GM19452 (cell line): ENCODE results near the gene TRIO.

Experiments
- ATAC-seq: cut with Tn5 transposase; IDR thresholded peaks from one replicate; pipeline ENCODE4 v1.9.1; 2021; ENCODE audit not compliant: unreplicated experiment

Gene TRIO

GRCh38 chr5:14219800-14220512, 76.8 kb downstream of the TRIO start:
- ATAC-seq, result no peak

- ATAC-seq, result no peak
Measured at GRCh38 chr5:14220642-14221041, 77.5 kb downstream of the TRIO start.

DNA sequence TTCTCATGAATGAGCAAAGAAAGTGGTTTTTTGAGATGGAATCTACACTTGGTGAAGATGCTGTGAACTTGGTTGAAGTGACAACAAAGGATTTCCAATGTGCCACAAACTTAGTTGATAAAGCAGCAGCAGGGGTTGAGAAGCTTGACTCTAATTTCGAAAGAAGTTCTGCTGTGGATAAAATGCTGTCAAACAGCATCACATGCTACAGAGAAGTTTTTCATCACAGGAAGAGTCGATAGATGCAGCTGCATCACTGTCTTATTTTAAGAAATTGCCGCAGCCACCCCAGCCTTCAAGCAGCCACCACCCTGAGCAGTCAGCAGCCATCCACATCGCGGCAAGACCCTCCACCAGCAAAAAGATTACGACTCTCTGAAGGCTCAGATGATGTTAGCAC, 78.6 kb downstream of the TRIO start:
- ATAC-seq, result no peak

DNA sequence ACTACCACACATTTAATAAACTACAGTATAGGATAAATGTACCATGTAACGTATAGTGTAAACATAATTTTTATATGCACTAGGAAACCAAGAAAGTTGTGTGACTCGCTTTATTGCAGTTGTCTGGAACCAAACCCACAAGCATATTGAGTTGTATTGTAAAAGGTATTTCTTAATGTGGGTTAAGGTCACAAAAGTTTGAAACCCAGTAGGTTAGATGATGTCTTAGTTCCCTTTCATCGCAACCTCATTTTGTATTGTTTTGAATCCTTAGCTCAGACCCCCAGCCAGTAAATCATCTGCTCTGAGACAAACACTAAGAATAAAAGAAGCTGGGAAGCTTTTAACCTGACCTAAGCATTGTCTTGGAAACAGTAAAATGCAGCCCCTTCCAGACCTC, 79.1 kb downstream of the TRIO start:
- ATAC-seq, result no peak

- no peak for ATAC-seq
Measured at GRCh38 chr5:14223372-14223771, 80.2 kb downstream of the TRIO start.

DNA sequence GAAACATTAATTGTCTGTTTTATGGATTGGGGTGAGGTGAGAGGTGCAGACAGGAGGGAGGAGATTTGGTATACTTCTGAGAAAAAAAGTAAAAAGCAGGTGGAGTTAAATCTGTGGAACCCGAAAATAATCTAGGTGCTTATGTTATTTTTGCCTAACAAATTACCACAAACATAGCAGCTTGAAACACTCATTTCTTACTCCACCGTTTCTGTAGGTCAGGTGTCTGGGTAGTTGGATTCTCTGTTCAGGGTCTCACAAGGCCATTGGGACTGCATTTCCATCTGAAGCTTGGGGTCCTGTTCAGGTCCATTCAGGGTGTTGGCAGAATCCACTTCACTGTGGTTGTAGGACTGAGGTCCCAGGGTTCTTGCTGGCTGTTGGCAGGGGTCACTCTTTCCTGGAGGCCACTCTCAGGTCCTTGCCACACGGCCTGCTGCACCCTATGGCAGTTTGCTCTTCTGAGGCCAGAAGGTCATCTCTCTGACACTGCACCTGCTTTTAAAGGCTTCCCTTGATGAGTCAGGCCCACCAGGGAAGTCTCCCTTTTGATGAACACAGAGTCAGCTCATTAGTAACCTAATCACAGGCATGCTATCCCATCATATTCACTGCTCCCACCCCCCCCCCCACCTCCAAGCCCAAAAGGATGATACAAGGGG, 82.2 kb downstream of the TRIO start:
- no peak for ATAC-seq

DNA sequence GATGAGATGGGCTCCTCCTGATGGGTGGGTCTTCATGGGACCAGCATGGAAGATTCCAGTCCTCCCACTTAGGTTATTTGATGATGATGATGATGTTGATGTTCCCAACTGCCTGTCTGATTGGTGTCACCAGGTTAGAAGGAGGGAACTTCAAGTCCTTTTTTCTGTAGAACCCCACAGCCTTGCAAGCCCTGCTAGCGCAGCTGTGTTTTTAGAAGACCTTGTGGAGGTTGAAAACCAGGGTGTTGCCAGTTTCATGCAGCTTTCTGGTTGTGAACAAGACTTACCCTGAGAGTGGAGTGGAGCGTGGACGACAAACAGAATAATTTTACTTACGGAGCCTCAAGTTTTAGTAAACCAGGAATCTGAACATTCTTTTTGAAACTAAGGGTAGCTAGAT, 83.0 kb downstream of the TRIO start:
- no peak for ATAC-seq

DNA sequence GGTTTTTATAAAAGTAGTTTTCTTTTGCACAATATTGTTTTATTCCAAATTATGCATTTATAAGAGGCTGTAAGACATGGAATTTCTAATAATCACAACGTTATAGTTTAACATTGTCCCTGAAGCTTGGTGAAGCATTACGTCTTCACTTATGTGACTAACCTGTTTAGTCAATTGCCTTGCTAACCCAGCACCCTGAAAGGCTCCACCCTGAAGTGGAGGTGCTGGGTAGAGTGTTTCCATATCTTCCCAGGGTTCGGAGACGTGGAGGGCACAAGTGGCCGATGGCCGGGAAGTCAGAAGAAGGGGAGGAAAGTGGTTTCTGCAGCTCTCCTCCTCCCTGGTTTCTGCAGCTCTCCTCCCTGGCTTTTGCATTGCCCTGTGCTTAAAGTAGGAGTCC, 83.4 kb downstream of the TRIO start:
- ATAC-seq, result no peak

DNA sequence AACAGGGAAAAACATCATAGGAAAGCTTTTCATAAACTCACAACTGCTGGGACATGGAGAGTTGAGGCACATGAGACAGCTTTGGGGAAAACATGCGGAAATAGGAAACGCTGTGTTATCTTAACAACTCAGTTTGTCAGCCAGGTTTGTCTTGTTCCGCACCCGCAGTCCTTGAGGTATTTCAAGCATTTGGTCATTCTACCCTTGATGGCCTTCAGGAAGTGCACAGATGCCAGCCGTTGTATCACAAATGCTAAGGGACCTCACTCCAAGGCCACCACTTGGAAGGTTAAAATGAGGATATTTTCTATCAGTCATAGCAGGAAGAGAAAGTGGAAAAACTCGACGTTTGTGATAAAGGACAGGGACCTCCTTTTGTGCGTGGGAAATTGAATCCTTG, 83.8 kb downstream of the TRIO start:
- ATAC-seq, result no peak

DNA sequence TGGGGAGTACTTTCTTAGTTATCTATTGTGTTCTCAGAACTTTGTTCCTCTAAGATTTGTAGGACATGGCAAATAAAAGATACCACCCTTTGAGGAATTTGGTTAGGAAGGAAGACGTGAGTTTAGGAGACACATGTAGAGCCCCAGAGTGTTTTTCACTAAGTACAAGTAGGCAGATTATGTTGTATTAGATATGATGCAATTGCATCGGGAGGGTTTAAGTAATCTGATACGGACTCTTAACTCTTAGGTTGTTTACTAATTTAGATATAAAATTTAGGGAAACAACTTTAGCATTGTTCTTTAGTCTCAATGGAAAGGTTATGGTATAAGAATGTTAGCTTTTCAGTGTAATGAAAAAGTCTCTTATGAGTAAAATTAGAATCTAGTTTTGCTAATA, 84.4 kb downstream of the TRIO start:
- no peak for ATAC-seq

DNA sequence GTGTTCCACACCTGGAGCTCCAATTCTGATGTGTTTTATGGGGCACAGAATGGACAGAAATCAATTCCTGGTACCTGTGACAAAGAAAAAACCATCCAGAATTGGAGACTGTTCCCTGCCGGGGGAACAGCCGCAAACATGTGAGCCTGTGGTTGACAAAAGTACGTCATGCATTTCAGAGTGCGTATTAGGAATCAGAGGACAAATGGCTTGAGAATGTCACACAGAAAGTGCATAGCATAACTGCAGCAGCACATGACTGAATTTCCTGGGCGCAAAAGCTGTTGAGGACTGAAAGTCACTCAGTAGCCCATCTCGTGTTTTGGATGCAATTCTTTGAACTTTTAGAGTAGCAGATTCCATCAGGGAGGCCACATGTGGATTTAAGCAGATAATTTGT, 85.1 kb downstream of the TRIO start:
- ATAC-seq, result no peak

DNA sequence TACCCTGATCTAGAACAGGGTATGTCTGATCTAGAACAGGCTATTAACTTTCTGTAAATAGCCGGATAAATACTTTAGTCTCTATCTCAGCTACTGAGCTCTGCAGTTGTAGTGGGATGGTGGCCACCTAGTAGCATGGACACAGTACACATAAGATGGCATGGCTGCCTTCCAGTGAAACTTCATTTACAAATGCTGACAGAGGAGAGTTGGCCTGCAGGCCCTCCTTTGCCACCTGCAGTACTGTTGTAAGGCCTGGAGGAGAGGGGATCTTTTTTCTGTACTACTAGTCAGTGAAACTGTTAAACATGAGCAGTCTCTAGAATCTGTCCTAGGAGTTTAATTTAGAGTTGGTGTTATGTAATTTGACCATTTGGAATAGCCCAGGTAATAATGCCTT, 86.0 kb downstream of the TRIO start:
- no peak for ATAC-seq

- no peak for ATAC-seq
Measured at GRCh38 chr5:14229734-14230133, 86.6 kb downstream of the TRIO start.

GRCh38 chr5:14231156-14231555, 88.0 kb downstream of the TRIO start:
- ATAC-seq, result no peak

DNA sequence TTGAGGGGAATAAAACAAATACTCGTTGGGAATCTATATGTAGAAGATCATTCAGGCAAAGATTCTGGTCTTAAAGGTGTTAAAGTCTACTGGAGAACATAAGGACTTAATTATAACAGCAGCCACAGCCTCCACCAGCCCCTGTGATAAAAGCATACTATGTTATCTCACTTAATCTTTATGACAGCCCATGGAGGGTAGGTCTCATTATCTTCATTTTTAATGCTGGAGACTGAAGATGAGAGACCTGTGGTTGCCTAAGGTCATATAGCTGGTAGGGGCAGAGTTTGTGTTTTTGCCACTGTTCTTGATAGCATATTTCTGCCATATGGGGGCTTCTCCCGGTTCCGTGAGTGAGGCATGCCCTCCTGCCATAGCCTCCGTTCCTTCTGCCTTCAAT, 88.7 kb downstream of the TRIO start:
- ATAC-seq, result no peak

- no peak for ATAC-seq
Measured at GRCh38 chr5:14234204-14234603, 91.1 kb downstream of the TRIO start.

DNA sequence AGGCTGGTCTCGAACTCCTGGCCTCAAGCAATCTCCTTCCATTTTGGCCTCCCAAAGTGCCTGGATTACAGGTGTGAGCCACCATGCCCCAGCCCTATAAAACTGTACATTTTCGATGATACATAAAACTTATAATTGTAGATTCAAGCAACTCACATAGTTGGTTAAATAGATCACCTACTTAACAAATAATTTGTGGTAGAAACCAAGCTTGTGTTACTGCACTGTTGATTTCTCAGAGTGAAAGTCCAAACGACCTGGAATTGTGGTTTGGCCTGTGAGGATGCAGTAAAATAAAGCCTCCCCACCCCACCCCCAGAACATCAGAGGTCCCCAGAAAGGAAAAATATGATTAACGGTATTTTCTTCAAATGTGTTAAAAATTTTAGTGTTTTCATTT, 92.7 kb downstream of the TRIO start:
- ATAC-seq, result peak; percentile 63

DNA sequence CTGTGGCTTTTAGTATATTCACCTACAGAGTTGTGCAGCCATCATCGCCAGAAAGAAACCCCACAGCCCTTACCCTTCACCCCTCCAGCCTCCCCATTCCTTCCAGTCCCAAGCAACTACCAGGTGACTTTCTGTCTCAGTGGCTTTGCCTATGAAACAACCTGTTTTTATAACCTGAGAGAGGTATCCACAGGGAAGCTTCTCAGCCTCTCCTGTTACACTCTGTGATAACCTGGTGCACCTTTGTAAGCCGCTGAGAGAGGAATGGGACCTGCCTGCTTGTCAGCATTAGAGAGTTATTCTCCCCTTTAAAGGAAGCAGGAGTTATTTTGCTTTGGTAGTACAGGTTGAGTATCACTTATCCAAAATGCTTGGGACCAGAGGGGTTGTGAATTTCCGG, 93.6 kb downstream of the TRIO start:
- no peak for ATAC-seq

GRCh38 chr5:14237317-14238086, 94.4 kb downstream of the TRIO start:
- ATAC-seq, result no peak

DNA sequence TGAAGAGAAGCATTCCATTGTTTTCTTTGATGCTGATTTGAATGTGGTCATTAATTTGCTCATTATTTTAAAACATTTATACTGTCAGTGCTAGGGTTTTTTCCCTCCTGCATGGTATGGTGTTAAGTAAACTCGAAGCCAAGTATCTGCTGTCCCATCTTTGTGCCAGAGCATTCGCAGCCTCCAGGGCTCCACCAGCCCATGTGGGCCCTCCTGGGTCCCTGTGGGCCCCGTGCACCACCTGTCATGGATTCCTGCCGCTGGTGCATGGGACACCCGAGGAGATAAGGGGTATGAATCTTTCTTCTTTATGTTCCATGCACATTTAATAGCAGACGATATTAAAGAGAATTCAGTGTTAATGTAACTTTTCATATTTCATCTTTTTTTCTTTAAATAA, 95.1 kb downstream of the TRIO start:
- no peak for ATAC-seq

- no peak for ATAC-seq
Measured at GRCh38 chr5:14239404-14239803, 96.3 kb downstream of the TRIO start.

DNA sequence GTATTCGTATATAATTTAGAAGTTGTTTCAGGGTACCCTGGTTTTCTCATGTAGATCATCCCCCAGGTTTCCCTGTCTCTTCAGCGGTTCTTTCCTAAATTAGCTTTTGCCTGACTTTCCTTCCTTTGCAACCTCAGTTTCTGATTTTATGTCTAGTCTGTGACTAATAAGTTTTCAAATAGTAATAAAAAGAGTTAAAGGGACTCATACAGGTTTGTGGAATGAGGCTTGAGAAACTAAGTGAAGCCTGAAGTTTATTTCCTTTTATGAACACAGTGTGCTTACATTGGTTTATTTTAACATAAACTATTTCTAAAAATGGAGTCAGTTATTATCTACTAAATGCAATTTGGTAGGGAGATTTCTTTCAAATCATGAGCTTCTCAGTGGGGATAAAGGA, 96.8 kb downstream of the TRIO start:
- ATAC-seq, result no peak
